ENCODE measurements around the gene MYT1. TPM values are rescaled to one million over a fixed set of nuclear protein-coding genes. Genes with fewer than 3 reads are reported as not detected.

Gene MYT1
- total and polyA plus RNA-seq, 2 of the 13 experiments (the other 11 are each of a cell fraction or from before 2014, with no cell fraction given): 0.58 to 2.5 TPM

GRCh38 chr20:64285579-64286446, 121.6 kb downstream of the MYT1 start (continued):
- TF ChIP-seq ZFP91 (CRISPR knock-in tag; IDR thresholded peaks at IDR 0.05; ENCODE audit: borderline replicate concordance) (peak; percentile 76; the same call in 1 of the 2 replicates), POGK (CRISPR knock-in tag; conservative IDR thresholded peaks at IDR 0.05) (peak; percentile 57; the same call in 1 of the 2 replicates), ZNF281 (CRISPR knock-in tag; IDR thresholded peaks at IDR 0.05; ENCODE audit: borderline replicate concordance) (0 out of 2 replicates have a peak, but pooled peaks have one; percentile 6), ARHGAP35 (CRISPR knock-in tag; IDR thresholded peaks at IDR 0.05; ENCODE audit: borderline replicate concordance) (0 out of 2 replicates have a peak, but pooled peaks have one; percentile 21), THRA (CRISPR knock-in tag; IDR thresholded peaks at IDR 0.05; ENCODE audit: borderline replicate concordance) (peak; percentile 28; the same call in 1 of the 2 replicates), HOXA9 (CRISPR knock-in tag; IDR thresholded peaks at IDR 0.05; ENCODE audit: borderline replicate concordance) (0 out of 2 replicates have a peak, but pooled peaks have one; percentile 60), HOXA3 (CRISPR knock-in tag; IDR thresholded peaks at IDR 0.05) (peak; percentile 85), SRY (CRISPR knock-in tag; IDR thresholded peaks at IDR 0.05) (0 out of 2 replicates have a peak, but pooled peaks have one; percentile 40), PHF21A (CRISPR knock-in tag; IDR thresholded peaks at IDR 0.05) (peak; percentile 46), YY1 (IDR thresholded peaks at IDR 0.05; ENCODE audit: insufficient read depth, insufficient replicate concordance, low read depth, low read length) (peak; percentile 16), ZFX (CRISPR knock-in tag; IDR thresholded peaks at IDR 0.05; ENCODE audit: low read depth) (peak; percentile 40; the same call in 1 of the 2 replicates), ERF (CRISPR knock-in tag; IDR thresholded peaks at IDR 0.05) (peak; percentile 54; the same call in 1 of the 2 replicates), SMAD1 (CRISPR knock-in tag; IDR thresholded peaks at IDR 0.05; ENCODE audit: borderline replicate concordance, low read depth) (0 out of 2 replicates have a peak, but pooled peaks have one; percentile 30), DRAP1 (CRISPR knock-in tag; IDR thresholded peaks at IDR 0.05) (0 out of 2 replicates have a peak, but pooled peaks have one; percentile 20)

All from HepG2 (cell line).